GM18526 (cell line): ENCODE measurements around the gene PPP1R13B.

ENCODE experiments used
- POLR2A ChIP-seq: IDR thresholded peaks from 3 replicates; pipeline ENCODE4 v1.6.1; 2011; ENCODE audit not compliant: insufficient read length; ENCODE audit errors: extremely low read depth

Gene PPP1R13B

GRCh38 chr14:103730490-103731035 lies 116.8 kb downstream of the PPP1R13B start:
- TF ChIP-seq POLR2A, result no peak

GRCh38 chr14:103729496-103730448 lies 117.6 kb downstream of the PPP1R13B start:
- TF ChIP-seq POLR2A, result no peak

DNA sequence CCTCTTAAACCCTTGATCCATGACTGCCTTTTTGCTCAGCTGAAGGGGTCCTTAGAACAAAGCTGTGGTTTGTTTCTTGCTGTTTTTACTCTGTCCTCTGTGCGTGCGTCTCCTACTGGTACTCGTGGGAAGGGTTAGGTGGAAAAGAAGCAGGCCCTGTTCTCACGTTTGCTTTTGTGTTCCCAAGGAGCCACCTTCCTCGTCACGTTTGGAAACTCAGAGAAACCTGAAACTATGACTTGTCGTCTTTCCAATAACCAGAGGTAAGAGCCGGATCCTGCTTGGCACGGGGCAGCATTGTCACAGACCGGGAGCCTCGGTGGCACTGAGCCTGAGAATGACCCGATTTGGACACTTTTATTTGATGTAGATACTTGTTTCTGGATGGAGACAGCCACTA lies 118.7 kb downstream of the PPP1R13B start:
- TF ChIP-seq POLR2A, result no peak

DNA sequence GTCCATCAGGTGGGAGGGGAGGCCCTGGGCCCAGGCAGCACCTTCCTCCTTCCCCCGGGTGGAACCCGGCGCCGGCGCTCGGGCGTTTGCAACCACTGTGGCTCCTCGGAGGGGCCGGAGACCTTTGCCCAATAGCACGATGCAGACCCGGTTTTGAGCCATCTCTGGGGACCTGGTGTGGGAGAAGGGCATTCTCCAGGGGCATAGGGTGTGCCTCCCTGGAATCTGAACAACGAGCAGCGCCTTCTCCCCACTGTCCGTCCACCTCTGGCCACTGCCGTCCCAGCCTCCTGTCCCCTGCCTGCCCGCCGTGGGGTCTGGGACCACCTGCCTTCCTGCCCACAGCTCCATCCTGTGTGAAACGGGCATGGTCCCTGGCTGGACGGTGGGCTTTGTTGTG lies 119.2 kb downstream of the PPP1R13B start:
- TF ChIP-seq POLR2A, result no peak

- TF ChIP-seq POLR2A, result no peak
Measured at GRCh38 chr14:103727313-103727980, 119.9 kb downstream of the PPP1R13B start.

GRCh38 chr14:103726474-103726873 lies 120.9 kb downstream of the PPP1R13B start:
- no peak for TF ChIP-seq POLR2A

DNA sequence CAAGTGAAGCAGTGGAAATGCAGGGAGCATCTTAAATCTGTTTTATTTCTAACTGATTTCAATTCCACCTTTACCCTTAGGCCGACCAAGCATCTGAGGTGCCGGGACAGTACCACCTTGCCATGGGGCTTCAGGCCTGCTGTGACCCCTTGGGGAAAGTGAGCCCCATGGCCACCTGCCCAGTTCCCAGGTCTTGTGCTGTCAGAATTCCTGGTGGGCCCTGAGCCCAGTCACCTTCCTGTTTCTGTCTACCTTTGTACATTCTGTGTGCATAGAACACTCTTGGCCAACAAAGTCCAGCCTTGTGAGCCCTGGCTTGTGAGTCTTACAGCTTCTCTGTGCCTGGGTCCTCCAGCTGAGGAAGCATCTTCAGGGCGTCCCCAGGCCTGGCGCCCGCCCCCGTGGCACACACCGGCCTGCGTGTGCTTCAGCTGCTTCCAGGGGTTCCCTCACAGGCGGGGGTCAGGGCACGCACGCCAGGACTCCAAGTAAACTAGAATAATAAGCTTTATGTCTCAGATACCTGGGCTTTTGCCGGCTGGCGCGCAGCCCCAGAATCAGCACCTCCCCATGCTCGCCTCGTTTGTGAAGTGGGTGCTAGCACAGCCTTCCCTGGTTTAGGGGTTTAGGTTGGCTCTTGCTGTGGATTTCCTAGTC lies 121.5 kb downstream of the PPP1R13B start:
- no peak for TF ChIP-seq POLR2A

GRCh38 chr14:103725001-103725682 lies 122.2 kb downstream of the PPP1R13B start:
- no peak for TF ChIP-seq POLR2A

DNA sequence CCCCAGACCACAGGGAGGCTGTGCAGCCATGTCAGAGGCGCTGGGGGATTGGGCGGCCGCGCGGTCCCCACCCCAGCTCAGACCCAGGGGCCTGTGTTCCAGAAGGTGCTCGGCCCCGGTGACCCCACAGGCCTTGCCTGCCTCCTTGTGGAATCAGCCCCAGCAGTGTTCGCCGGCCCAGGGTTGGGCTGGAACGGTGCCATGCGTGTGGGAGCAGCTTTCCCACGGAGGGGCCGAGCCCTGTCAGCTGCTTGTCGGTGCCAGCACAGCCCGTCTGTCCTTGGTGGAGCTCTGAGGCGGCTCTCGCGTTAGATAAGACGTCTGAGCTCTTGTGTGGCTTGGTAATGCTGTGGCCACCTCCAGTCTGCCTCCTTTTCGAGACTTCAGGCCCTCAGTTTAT lies 123.3 kb downstream of the PPP1R13B start:
- no peak for TF ChIP-seq POLR2A

GRCh38 chr14:103723748-103724081 lies 123.7 kb downstream of the PPP1R13B start:
- no peak for TF ChIP-seq POLR2A

- no peak for TF ChIP-seq POLR2A
Measured at GRCh38 chr14:103721334-103722120, 125.8 kb downstream of the PPP1R13B start.

GRCh38 chr14:103719751-103720150 lies 127.6 kb downstream of the PPP1R13B start:
- TF ChIP-seq POLR2A, result no peak

DNA sequence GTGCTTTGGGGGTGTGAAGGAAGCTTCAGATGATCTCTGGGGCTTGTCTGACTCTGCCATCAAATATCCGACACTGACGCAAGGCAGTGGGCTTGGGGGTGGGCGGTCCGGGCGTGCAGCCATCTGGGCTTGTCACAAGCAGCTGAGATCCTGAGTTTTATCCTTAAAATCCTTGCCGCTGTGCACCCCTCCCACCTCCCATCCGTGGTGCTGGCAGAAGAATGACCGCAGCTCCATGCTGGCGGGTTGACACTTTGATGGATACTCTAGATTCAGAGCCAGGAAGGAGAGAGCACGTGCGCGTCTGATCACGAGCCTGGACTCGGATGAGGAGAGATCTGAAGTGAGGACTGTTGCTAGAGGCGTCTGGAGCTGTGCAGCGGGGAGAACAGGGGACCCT lies 128.8 kb downstream of the PPP1R13B start:
- TF ChIP-seq POLR2A, result no peak

DNA sequence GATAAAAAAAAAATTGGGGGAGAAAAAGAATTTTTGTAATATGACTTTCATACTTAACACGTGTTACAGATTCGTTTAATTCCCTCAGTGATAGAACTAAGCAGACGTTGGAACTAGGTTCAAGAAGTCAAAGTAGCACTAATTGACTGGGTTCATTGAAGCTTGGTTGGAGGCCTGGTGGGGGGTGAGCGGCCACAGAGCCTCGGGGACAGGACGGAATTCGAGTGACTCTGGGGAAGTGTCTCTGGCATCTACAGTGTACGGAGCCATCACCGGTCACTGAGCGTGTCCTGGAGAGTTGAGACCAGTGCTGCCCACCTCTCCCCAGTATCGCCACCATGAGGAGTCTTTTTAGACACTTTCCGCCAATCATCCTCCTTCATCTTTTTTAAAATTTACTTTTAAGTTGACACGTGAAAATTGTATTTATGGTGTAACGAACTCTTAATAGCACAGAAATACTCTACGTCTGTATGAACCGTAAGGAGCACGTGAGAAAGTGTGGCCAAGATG lies 130.4 kb downstream of the PPP1R13B start:
- TF ChIP-seq POLR2A, result no peak
